Measurements from ENCODE around the gene OR5K4.

Gene OR5K4, protein sequence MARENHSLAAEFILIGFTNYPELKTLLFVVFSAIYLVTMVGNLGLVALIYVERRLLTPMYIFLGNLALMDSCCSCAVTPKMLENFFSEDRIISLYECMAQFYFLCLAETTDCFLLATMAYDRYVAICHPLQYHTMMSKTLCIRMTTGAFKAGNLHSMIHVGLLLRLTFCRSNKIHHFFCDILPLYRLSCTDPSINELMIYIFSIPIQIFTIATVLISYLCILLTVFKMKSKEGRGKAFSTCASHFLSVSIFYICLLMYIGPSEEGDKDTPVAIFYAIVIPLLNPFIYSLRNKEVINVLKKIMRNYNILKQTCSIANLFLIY

DNA sequence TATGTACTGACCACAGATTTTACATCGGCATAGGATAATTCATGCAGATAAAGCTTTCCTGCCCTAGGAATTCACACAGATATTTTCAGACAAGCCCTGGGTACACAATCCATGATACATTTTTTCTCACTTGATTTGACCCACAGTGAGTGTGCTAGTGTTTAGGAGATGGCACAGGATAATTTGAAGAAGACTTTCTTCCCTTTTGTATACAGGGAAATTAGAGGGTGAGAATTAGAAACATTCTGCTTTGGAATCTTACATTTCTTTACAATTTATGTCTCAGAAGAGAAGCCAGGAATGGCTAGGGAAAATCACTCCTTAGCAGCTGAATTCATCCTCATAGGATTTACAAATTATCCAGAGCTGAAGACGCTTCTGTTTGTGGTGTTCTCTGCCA, at the start of gene OR5K4:
OR5K4 (plus strand) TSS at position 301 of the 400 bp plus-strand sequence; CDS start at position 301, 0 bp downstream.
- FAIRE-seq: no peak

DNA sequence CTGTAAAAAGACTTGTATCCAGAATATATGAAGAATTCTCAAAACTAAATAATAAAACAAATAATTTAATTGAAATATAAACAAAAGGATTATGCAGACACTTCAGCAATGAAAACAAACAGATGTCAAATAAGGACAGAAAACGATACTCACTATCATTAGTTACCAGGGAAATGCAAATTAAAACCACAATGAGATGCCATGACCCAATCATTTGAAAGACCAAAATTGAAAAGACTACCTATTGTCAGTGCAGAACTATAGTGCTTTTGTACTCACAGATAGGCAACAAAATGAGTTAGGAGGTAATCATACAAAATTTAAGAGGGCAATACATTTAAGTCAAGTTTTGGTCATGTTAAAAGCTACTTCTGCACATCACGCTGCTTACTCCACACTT, 31.6 kb upstream of the OR5K4 start:
- FAIRE-seq: no peak

DNA sequence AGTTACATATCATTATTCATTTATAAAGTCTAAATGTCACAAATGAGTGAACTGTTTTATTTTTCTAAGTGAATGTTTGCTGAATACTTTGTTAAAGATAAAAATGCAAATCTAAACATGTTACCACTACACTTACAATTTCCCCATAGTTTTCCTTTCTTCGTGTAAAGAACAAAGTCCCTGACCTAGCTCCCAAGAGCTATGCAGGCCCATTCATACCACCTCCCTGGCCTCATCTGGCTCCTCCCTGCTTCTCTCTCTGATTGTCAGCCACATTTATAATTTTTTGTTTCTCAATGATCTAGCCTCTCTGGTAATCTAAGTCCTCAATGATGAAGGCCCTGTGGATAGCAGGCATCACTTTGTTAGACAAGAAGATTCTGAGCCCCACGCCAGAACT, 31.0 kb upstream of the OR5K4 start:
- FAIRE-seq: no peak

DNA sequence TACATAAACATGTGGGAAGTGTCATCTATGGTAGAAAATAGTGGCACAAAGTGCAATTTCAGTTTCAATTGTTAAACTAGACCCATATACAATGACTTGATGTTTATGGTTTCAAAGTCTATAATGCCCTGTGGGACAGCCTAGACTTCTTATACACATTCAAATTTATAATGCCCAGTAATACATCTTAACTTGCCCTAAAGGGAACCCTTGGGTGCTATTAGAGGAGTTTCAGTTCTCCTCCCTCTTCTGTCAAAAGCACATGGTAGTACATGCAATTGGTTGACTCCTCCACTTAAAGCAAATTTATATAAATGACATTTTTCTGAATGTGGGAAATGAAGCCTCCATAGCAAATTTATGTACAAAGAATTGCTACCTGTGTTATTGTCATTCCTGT, 30.2 kb upstream of the OR5K4 start:
- FAIRE-seq: no peak

DNA sequence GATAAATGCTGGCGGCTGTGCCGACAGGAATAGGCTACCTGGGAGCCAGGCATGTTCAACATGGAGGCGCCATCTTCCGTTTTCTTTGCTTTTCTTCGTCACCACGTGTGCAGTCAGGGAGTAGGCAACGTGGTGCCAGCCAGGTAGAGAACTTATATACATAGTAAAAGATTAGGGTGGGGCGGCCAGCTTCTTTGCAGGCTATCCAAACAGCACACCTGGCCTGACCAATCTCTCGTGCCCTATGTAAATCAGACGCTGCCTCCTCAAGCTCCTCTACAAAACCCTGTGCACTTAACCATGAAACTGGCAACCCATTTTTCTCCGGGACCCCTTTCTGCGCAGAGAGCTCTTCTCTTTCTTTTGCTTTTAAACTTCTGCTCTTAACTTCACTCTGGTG, 28.6 kb upstream of the OR5K4 start:
- no peak for FAIRE-seq

DNA sequence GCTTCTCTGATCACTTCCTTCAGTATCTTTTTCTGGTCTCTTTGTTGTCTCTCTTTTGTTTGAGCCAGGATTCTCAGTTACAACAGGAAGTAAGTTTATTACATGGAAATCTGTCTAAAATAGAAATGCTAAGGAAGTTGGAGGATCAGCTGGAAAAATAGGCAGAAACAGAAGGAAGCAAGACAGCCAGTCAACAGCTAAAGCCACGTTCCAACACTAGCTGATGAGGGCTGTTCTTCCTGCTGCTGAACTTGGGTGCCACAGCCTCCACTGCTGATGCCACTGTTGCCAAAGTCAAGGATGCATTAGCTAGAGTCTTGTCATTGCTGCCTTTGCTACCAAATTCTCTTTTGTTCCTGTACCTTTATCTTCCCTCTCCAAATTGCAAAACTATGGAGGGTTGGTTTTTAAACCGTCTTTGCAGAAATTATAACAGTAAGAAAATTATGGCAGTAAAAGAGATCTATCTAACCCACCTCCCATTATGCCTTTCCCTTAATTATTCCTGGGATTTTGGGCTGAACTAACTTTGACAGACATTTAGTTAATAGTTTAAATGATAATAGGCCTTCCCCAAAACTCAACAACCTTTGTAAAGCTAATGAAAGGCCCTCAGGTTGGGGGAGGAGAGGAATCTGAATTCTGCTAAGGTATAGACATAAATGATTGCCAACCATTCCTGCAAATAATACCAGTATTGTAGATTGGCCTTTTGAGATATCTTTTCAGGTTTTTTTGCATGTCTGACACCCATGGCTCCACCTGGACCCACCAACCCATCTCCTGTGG, 27.4 kb upstream of the OR5K4 start:
- FAIRE-seq: no peak

DNA sequence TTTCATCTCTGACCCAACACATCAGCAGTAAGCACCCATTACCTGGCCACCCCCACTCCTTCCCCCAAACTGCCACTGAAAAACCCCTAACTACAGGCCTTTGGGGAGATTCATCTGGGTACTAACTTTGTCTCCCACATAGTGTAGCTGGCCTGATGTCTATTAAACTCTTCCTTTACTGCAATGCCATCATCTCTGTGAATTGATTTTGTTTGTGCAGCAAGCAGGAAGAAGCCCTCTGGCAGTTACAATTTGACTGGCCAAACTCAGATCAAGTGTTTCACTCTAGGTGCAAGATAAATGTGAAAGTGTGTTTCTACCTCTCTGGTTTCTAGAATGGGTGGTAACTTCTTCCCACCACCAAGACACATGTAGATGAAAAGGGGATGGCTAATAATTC, 26.7 kb upstream of the OR5K4 start:
- FAIRE-seq: no peak

DNA sequence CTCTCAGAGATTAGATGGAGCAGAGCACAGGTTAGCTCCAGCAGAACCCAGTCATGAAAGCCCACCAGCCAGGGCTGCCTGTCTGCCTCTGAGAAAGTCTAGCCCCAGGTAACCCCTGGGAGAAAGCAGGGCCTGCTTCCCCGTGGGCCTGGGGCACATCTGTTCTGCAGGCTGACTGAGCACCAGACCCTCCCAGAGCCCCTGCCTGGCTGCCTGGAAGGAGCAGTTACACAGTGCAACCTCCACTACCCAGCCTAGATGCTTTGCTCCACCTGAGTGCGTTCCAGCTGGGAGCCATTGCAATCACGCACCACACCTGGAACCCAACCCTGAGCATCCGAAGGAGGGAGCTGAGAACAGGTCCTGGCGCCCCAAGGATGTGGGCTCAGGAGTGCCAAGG, 24.7 kb upstream of the OR5K4 start:
- no peak for FAIRE-seq

DNA sequence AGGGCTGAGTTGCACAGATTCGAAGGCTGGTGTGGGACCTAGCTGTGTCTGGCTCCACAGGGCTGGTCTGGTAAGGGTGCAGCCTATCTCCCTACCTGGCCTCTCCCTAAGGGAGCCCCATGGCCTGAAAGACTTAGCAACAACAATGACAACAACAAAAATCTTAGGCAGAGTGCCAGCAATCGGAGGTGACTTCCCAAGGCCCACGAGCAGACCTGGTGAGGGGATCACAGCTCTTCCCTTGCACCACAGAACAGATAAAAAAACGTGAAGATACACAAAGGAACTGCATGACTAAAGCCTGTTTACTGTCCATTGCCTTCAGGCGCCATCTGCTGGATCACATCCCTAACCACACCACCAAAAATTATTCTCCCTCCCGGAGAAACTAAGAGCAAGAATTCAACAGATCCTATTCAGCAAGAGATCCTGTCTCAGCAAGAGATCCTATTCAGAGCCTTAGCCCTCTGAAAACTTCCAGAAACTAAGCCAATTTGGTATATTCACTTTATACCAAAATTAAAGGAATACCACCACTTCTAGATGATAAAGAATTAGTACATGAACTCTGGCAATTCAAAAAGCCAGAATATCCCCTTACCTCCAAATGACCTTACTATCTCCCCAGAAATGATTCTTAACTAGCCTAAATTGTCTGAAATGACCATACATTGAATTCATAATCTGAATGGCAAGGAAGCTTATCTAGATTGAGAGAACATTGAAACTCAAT, 24.1 kb upstream of the OR5K4 start:
- no peak for FAIRE-seq

DNA sequence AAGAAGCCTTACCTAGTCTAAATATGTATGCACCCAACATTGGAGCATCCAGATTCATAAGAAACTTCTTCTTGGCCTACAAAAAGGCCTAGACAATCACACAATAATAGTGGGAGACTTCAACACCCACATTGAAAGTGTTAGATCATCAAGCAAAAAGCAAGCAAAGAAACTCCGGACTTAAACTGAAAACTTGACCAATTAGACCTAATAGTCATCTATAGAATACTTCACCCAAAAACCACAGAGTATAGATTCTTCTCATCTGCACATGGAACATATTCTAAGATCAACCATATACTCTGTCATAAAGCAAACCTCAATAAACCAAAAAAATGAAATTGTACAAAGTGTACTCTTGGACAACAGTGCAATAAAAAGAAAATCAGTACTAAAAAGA, 22.3 kb upstream of the OR5K4 start:
- FAIRE-seq: no peak

DNA sequence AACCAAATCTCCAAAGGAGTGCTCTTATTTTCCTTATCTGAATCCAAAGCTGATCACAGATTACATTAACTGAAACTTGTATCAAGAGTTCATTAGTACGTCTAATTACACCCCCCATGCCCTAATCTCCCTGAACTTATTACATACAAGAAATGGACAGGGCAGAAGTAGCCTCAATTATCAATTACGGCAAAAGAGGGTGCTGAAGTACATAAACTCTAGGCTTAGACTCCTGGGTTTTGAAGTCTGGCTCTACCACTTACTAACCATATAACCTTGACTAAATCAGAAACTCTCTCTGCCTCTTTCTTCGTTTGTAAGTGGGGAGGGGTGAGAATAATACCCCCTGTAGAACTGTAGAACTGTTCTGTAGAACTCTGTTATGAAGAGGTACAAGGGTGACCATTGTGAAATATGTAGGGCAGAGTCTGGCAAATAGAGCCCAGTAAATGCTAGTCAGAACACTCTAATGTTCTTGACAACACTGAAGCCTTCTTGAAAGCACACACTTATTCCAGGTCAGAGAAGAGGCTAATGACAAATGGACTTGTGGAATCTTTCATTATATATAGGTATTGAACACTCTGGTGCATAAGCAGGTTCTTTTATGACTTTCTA, 19.6 kb upstream of the OR5K4 start:
- FAIRE-seq: no peak

DNA sequence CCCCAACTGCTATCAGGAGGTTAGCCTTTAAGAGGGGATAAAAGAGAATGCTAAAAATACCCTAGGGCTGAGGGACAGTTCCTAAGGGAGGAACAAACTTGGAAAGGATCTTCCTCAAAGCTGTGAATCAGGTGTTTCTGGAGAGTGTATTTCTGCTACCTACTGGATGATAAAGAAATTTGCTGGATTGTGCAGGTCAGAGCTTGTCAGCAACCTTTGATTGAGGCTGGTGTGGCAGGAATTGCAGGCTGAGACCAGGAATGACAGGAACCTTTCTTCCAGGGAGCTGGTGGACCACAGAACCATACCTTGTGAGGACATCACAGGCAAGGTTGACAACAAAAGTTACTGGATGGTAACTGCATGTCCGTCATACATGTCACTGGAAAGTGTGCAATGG, 14.6 kb upstream of the OR5K4 start:
- no peak for FAIRE-seq

DNA sequence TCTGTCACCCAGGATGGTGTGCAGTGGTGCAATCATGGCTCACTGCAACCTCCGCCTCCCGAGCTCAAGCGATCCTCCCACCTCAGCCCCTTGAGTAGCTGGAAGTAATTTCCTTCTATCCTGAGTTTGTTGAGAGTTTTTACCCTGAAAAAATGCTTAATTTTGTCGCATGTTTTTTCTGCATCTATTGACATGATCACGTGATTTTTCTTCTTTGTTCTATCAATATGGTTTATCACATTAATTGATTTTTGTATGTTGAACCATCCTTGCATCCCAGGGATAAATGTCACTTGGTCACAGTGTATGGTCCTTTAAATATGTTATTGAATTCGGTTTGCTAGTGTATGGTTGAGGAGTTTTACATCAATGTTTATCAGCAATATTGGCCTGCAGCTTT, 11.9 kb upstream of the OR5K4 start:
- FAIRE-seq: no peak

DNA sequence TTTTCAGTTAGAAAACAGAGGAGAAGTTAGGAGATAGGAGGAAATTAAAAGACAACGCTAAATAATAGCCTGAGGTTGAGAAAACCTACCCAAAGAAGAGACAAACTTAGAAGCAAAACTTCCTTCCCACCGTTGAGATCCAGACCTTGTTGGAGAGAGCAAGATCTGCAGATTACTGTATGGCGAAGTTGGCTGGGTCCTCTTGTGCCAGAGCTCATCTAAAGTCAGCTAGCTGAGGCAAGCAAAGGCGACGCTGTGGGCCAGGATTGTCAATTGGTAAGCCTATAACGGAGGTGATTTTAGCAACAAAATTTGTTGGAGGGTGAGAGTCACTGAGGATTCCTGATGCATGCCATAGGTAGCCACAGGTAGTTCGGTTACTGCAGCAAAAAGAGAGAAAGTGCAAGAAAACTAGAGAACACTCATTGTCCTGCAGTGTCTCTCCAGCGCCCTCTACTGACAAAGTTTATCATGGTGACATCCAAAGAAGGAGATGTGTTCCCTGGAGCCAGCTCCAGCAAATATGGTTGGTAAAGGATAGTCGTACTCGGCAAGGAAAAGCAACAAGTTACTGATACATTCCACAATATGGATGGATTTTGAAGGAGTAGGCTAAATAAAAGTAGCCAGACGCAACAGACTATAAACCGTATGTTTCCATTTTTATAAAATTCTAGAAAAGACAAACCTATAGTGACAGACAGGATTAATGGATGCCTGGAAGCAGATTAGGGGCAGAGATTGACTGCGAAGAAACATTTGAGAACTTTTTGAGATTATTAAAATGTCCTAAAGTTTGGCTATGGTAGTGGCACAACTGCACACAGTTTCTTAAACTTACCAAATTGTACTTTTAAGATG, 9.8 kb upstream of the OR5K4 start:
- FAIRE-seq: no peak

DNA sequence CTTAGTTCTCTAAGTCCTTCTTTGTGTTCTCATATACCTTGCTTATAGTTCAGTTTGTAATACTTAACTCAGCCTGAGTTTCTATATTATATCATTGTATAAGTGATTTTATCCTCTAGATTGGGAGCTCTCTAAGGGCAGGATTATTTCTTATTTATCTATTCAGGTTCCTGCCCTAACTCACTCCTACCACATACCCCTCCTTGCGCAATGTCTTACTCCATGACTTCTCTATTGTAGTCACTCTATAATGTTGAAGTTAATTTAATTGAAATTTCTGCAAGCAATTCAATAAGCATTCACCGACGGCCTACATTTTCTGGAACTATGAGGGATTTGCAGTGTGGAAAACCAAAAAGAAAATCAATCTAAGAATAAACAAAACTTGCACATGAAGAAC, 3.6 kb upstream of the OR5K4 start:
- FAIRE-seq: no peak

DNA sequence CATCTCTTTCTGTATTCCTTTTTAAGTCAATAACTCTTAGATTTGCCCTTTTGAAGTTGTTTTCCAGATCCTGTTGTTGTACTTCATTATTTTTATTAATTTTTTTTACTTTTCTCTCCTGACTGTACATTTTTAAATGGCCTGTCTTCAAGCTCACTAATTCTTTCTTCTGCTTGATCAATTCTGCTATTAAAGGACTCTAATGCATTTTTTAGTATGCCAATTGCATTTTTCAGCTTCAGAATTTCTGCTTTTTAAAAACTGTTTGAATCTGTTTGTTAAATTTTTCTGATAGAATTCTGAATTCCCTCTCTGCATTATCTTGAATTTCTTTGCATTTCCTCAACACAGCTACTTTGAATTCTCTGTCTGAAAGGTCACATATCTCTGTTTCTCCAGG, 5.6 kb downstream of the OR5K4 start:
- no peak for FAIRE-seq

DNA sequence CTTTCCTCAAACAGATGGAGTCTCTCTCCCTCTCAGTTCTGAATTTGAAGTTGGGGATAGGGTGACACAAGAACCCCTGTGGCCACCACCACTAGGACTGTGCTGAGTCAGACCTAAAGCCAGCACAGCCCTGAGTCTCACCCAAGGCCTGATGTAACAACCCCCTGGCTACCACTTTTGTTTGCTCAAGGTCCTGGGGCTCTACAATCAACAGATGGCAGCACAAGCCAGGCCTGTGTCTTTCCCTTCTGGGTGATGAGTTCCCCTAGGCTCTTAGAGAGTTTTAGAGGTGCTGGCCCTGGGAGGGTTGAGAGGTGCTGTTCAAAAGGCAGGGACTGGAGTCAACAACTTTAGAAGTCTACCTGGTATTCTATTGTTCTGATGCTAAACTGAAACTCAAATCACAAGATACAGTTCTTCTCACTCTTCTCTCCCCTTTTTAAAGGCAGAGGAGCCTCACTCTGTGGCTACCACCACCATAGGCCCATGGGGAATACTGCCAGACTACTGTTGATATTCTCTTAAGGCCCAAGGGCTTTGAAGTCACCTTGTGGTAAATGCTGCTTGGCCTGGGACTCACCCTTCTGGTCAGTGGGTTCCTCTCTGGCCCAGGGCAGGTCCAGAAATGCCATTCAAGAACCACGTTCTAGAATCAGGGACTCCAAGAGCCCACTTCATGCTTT, 6.5 kb downstream of the OR5K4 start:
- no peak for FAIRE-seq

DNA sequence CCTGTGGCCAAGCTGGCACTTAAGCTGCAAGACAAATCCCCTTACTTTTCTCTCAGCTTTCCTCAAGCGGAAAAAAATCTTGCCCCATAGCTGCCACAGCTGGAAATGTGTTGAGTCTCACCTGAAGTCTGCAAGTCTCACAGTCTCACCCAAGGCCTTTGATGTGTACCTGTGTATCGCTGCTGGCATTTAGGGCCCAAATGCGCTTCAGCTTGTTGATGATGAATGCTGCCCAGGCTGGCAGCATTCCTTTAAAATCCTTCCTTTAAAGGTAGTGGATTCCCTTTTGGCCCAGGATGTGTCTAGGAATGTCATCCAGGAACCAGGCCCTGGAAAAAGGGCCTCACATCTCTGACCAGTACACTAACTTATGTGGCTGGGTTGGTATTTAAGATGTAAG, 7.0 kb downstream of the OR5K4 start:
- no peak for FAIRE-seq

DNA sequence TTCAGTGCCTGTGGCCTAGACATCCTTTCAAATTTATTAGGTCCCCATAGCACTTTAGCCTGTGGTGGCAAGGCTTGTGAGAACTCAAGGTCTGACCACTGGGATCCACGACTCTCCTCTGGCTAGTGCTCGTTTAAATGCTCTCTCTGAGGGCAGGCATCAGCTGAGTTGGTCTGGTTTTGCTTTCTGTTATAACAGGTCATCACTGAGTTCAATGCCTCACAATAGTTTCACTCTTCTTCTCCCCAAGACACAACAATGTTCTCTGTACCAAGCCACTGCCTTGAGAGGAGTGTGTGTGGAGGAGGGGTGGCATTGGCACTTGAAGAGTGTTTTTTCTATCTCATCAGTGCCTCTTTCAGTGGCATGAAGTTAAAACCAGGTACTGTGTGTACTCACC, 7.6 kb downstream of the OR5K4 start:
- no peak for FAIRE-seq

DNA sequence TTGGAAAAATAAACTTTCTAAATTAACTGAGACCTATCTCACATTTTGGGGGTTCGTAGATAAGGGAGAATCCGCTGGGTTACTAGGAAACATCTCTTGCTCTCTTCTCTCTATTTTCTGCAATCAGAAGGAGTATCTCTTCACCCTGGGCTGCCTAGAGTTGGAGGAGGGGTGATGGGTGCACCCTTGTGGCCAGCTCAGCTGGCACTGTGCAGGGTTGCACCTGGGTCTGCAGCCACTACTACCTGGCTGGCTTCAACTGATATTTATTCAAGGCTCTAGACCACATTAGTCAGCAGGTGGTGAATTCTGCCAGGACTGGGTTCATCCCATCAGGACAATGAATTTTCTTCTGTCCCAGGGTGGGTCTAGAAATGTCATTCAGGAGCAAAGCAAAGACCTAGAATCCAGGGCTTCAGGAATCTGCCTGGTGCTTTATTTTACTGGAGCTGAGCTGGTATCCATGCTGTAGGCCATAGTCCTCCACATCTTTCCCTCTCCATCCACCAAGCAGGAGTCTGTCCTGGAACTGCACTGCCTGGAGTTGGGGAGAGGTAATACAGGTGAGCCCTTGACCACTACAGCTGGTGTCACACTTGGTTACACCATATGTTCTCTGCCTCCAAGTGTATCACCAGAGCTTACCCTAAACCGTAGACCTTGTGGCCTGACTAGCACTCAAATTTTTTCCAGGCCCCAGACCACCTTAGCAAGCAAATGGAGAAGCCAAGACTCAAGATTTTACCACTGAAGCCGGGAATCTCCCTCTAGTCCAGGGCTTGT, 14.0 kb downstream of the OR5K4 start:
- no peak for FAIRE-seq

DNA sequence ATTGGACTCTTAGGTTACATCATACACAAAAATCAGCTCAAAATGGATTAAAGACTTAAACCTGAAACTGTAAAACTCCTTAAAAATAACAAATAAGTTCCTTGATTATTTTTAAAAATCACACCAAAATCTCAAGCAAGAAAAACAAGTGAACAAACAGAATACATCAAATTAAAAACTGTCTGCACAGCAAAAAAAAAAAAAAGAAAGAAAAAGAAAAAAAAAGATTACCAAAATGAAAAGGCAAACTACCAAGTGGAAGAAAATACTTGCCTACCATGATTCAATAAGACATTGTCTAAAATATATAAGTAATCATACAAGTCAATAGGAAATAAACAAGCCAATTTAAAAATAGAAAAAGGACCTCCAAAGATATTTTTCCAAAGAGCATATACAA, 17.5 kb downstream of the OR5K4 start:
- no peak for FAIRE-seq

Measured in G401.6 (cell line).